Endodermal cell (in vitro differentiated cells): Measurements from ENCODE around the gene SENP1. TPM values are rescaled to one million over a fixed set of nuclear protein-coding genes. Genes with fewer than 3 reads are reported as not detected.

Experiments used
- DNase-seq: peaks from one replicate; pipeline ENCODE4 v3.0.0-alpha.2; 2017
- H3K27ac ChIP-seq: 2 replicates; pipeline ENCODE4 v1.5.1; 2013; ENCODE audit warnings: mild to moderate bottlenecking, low read depth, low read length, moderate library complexity
- H3K27me3 ChIP-seq: 2 replicates; pipeline ENCODE4 v1.6.1; 2013; ENCODE audit warnings: mild to moderate bottlenecking, low read length, moderate library complexity; ENCODE audit not compliant: insufficient read depth, control insufficient read depth, poor library complexity, severe bottlenecking
- H3K36me3 ChIP-seq: 2 replicates; pipeline ENCODE4 v1.7.0; 2013; ENCODE audit warnings: mild to moderate bottlenecking, low read length, moderate library complexity; ENCODE audit not compliant: control insufficient read depth, insufficient read depth
- H3K4me1 ChIP-seq: one replicate; pipeline ENCODE4 v1.7.0; 2013; ENCODE audit warnings: low read length; ENCODE audit not compliant: control insufficient read depth, insufficient read depth
- H3K4me3 ChIP-seq: 2 replicates; pipeline ENCODE4 v1.5.1; 2013; ENCODE audit warnings: mild to moderate bottlenecking, low read length, moderate library complexity
- H3K9ac ChIP-seq: 2 replicates; pipeline ENCODE4 v1.6.1; 2013; ENCODE audit warnings: mild to moderate bottlenecking, low read length, moderate library complexity; ENCODE audit not compliant: poor library complexity, severe bottlenecking; ENCODE audit errors: extremely low read depth
- H3K9me3 ChIP-seq: 2 replicates; pipeline ENCODE4 v1.6.1; 2013; ENCODE audit warnings: mild to moderate bottlenecking, low read length, moderate library complexity; ENCODE audit not compliant: control insufficient read depth
- H3K27ac Mint-ChIP-seq: 2 replicates; pipeline ENCODE4 v1.8.0; 2020; ENCODE audit warnings: mixed read lengths
- H3K27me3 Mint-ChIP-seq: 2 replicates; pipeline ENCODE4 v1.8.0; 2021; ENCODE audit warnings: mild to moderate bottlenecking, mixed read lengths; ENCODE audit not compliant: insufficient read depth
- H3K36me3 Mint-ChIP-seq: 2 replicates; pipeline ENCODE4 v1.8.0; 2020; ENCODE audit warnings: low read depth, mixed read lengths
- H3K4me1 Mint-ChIP-seq: 2 replicates; pipeline ENCODE4 v1.8.0; 2020; ENCODE audit warnings: mixed read lengths
- H3K4me3 Mint-ChIP-seq: 2 replicates; pipeline ENCODE4 v1.8.0; 2020; ENCODE audit warnings: mild to moderate bottlenecking, moderate library complexity, mixed read lengths
- H3K9me3 Mint-ChIP-seq: 2 replicates; pipeline ENCODE4 v1.8.0; 2020; ENCODE audit warnings: mild to moderate bottlenecking, mixed read lengths
- WGBS, 2 experiments: methylation state at CpG; one replicate each; pipeline versions ENCODE4 v1.1.5 to v1.1.7; 2013; ENCODE audit warnings: missing lambda C conversion rate in 2 of 2, mixed read lengths in 1 of 2; ENCODE audit not compliant: insufficient coverage in 1 of 2, insufficient read length in 1 of 2; 5-methylcytosine and 5-hydroxymethylcytosine counted together
- total RNA-seq, 2 donors: library from RNA; stranded (reverse); fragmentation: NEBNext Ultra II Directional in 1 of 2; extraction: Animal tissue kit (Norgen Biotek cat#: 25700) in 1 of 2; gene quantifications; 2 replicates in 1 of 2; 3 replicates in 1 of 2; pipeline ENCODE4 v1.2.1, GENCODE V29; 2021
- TF ChIP-seq, protein P1 (sequence below): fragments of 200-600 bp; sonication (generic); conservative IDR thresholded peaks from 2 replicates; pipeline ENCODE4 v1.5.0; 2021; ENCODE audit warnings: antibody characterized with exemption, mild to moderate bottlenecking

Gene SENP1
- total RNA-seq, 2 donors from 2014 or later, result 30.6 to 39.6 TPM

DNA sequence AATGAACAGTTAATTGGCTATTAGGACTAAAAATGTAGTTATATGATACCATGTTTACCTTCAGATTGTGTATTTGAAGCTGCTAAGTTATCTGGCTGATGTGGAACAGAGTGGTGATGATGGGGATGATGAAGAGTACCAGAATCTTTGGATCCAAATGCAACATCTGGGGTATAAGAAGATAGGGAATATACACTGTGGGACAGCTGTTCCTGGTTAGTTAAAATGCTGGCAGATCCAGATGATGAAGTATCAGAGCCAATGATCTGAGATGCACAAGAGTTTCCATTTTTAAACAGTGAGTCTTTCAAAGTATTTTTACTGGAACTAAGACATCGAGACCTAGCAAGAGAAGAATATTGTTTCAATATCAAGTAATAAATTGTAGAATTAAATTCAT lies 31.6 kb downstream of the SENP1 start:
- no peaks in the 10 kb centered on the region for H3K27me3 ChIP-seq
- H3K27ac ChIP-seq, result no peak overlapping the region
- no peak overlapping the region for H3K4me3 Mint-ChIP-seq
- no peak overlapping the region for H3K4me3 ChIP-seq
- peaks cover 5% of the 10 kb centered on the region for H3K9me3 ChIP-seq
- no peaks in the 10 kb centered on the region for H3K27me3 Mint-ChIP-seq
- H3K4me1 ChIP-seq, result no peaks in the 10 kb centered on the region
- H3K36me3 Mint-ChIP-seq, result peaks cover 55% of the 10 kb centered on the region
- 86 to 100% methylated on average over 1 of the region's 1 CpG for WGBS, 2 experiments
- H3K27ac Mint-ChIP-seq, result no peak overlapping the region
- DNase-seq, result no peak
- H3K36me3 ChIP-seq, result peaks cover 49% of the 10 kb centered on the region
- H3K9ac ChIP-seq, result no peak overlapping the region
- no peaks in the 10 kb centered on the region for H3K4me1 Mint-ChIP-seq
- H3K9me3 Mint-ChIP-seq, result peaks cover 5% of the 10 kb centered on the region
- TF ChIP-seq, protein P1, sequence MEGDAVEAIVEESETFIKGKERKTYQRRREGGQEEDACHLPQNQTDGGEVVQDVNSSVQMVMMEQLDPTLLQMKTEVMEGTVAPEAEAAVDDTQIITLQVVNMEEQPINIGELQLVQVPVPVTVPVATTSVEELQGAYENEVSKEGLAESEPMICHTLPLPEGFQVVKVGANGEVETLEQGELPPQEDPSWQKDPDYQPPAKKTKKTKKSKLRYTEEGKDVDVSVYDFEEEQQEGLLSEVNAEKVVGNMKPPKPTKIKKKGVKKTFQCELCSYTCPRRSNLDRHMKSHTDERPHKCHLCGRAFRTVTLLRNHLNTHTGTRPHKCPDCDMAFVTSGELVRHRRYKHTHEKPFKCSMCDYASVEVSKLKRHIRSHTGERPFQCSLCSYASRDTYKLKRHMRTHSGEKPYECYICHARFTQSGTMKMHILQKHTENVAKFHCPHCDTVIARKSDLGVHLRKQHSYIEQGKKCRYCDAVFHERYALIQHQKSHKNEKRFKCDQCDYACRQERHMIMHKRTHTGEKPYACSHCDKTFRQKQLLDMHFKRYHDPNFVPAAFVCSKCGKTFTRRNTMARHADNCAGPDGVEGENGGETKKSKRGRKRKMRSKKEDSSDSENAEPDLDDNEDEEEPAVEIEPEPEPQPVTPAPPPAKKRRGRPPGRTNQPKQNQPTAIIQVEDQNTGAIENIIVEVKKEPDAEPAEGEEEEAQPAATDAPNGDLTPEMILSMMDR, result no peak

DNA sequence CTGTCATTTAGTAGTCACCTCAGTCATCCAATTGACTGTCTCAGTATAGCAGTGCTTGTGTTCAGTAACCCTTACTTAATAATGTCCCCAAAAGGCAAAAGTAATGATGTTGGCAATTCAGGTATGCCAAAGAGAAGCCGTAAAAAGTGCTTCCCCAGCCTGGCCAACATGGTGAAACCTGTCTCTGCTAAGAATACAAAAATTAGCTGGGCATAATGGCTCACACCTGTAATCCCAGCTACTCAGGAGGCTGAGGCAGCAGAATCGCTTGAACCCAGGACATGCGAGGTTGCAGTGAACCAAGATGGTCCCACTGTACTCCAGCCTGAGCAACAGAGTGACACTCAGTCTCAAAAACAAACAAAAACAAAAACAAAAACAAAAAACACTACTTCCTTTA lies 33.6 kb downstream of the SENP1 start:
- H3K4me1 ChIP-seq, result no peaks in the 10 kb centered on the region
- no peak overlapping the region for H3K4me3 Mint-ChIP-seq
- peaks cover 48% of the 10 kb centered on the region for H3K36me3 Mint-ChIP-seq
- 96 to 100% methylated on average over 3 of the region's 3 CpGs for WGBS, 2 experiments
- no peaks in the 10 kb centered on the region for H3K9me3 ChIP-seq
- H3K36me3 ChIP-seq, result peaks cover 62% of the 10 kb centered on the region
- H3K4me3 ChIP-seq, result no peak overlapping the region
- H3K27me3 Mint-ChIP-seq, result no peaks in the 10 kb centered on the region
- DNase-seq, result no peak
- H3K4me1 Mint-ChIP-seq, result no peaks in the 10 kb centered on the region
- H3K9me3 Mint-ChIP-seq, result no peaks in the 10 kb centered on the region
- H3K27me3 ChIP-seq, result no peaks in the 10 kb centered on the region
- no peak overlapping the region for H3K27ac ChIP-seq
- no peak overlapping the region for H3K27ac Mint-ChIP-seq
- H3K9ac ChIP-seq, result no peak overlapping the region
- TF ChIP-seq, protein P1, result no peak

DNA sequence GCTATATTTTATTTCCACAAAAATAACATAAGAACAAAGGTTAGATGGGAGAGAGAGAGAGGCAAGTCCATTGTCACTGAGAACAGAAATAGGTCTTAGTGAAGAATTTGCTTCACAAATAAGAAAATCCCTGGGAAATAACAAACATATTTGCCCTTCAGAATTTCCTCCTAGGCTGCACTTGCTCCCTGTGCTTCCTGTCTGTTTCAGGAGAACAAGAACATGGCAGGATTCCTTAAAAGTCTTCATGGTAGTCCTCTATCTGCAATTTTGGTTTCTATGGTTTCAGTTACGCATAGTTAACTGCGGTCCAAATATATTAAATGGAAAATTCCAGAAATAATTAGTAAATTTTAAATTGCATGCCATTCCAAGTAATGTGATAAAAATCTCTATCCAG lies 34.1 kb downstream of the SENP1 start:
- peaks cover 47% of the 10 kb centered on the region for H3K36me3 Mint-ChIP-seq
- H3K27ac Mint-ChIP-seq, result no peak overlapping the region
- no peaks in the 10 kb centered on the region for H3K9me3 ChIP-seq
- no peak overlapping the region for H3K27ac ChIP-seq
- 90% methylated on average over 2 of the region's 2 CpGs; no CpG with 5 or more reads in 1 of the 2 experiments for WGBS, 2 experiments
- H3K4me1 Mint-ChIP-seq, result no peaks in the 10 kb centered on the region
- DNase-seq, result no peak
- no peak overlapping the region for H3K4me3 Mint-ChIP-seq
- peaks cover 65% of the 10 kb centered on the region for H3K36me3 ChIP-seq
- H3K4me1 ChIP-seq, result no peaks in the 10 kb centered on the region
- H3K9me3 Mint-ChIP-seq, result no peaks in the 10 kb centered on the region
- H3K9ac ChIP-seq, result no peak overlapping the region
- TF ChIP-seq, protein P1, result no peak
- H3K27me3 ChIP-seq, result no peaks in the 10 kb centered on the region
- no peak overlapping the region for H3K4me3 ChIP-seq
- no peaks in the 10 kb centered on the region for H3K27me3 Mint-ChIP-seq
